Measurements from ENCODE around the gene KIF2C. TPM values are rescaled to one million over a fixed set of nuclear protein-coding genes. Genes with fewer than 3 reads are reported as not detected.

KIF2C gene
- polyA plus RNA-seq, 3 donors: 0.13 to 0.29 (median 0.24) TPM

- Mint-ChIP-seq H3K27ac (no peak overlapping the region), H3K36me3 (peaks cover 0 to 3% of the 10 kb centered on the region in 2 donors), H3K4me3 (no peak overlapping the region), H3K27me3 (ENCODE audit: low read depth in 3 of 3) (peaks cover 2 to 21% (median 20%) of the 10 kb centered on the region in 3 donors), H3K9me3 (no peaks in the 10 kb centered on the region), H3K4me1 (peaks cover 28% of the 10 kb centered on the region)
- no peak overlapping the region for H3K4me3 ChIP-seq (replicated peaks in 1 of 3; ENCODE audit: low read depth in 2 of 3, low read length in 3 of 3)
- no peak overlapping the region for H3K27ac ChIP-seq (ENCODE audit: low read depth in 1 of 2, low read length in 2 of 2)
- H3K27me3 ChIP-seq (ENCODE audit: control insufficient read depth in 2 of 2, insufficient read depth in 2 of 2, low read length in 2 of 2): peaks cover 0 to 4% of the 10 kb centered on the region in 2 donors
- H3K4me1 ChIP-seq (ENCODE audit: control insufficient read depth in 1 of 2, insufficient read depth in 2 of 2, low read length in 2 of 2): peaks cover 30% of the 10 kb centered on the region in 2 donors
- H4K20me1 ChIP-seq (ENCODE audit: insufficient read depth, low read length): no peaks in the 10 kb centered on the region
- TF ChIP-seq CTCF (IDR thresholded peaks at IDR 0.05): no peak
- intact Hi-C loops (cut with micrococcal nuclease): no loop called here
- H3K9ac ChIP-seq (ENCODE audit: insufficient read depth, low read length, poor library complexity, severe bottlenecking): no peak overlapping the region
- no peak overlapping the region for H2AFZ ChIP-seq (ENCODE audit: insufficient read depth, low read depth, low read length, poor library complexity, severe bottlenecking)
- H3K36me3 ChIP-seq (replicated peaks in 1 of 2; ENCODE audit: control insufficient read depth in 1 of 2, insufficient read depth in 2 of 2, low read length in 2 of 2): no peaks in the 10 kb centered on the region
- 90% methylated on average over 2 of the region's 4 CpGs for WGBS (ENCODE audit: insufficient coverage)
- DNase-seq: no peak
- no peak overlapping the region for H3K4me2 ChIP-seq (replicated peaks; ENCODE audit: extremely low read depth, low read length, poor library complexity, severe bottlenecking)
- H3K9me3 ChIP-seq (replicated peaks in 1 of 2; ENCODE audit: control insufficient read depth in 1 of 2, insufficient read depth in 1 of 2, low read length in 2 of 2): no peaks in the 10 kb centered on the region
- H3K79me2 ChIP-seq (ENCODE audit: insufficient read depth, low read length): no peaks in the 10 kb centered on the region
Measured at GRCh38 chr1:44695671-44696070, 44.0 kb upstream of the KIF2C start.

GRCh38 chr1:44696101-44696500 is 43.5 kb upstream of the KIF2C start:
- Mint-ChIP-seq H3K36me3 (peaks cover 0 to 3% of the 10 kb centered on the region in 2 donors), H3K9me3 (no peaks in the 10 kb centered on the region), H3K27ac (no peak overlapping the region), H3K4me3 (peak overlapping the region in 1 of 2 donors; percentile 21), H3K27me3 (ENCODE audit: low read depth in 3 of 3) (peaks cover 6 to 24% (median 21%) of the 10 kb centered on the region in 3 donors), H3K4me1 (peaks cover 28% of the 10 kb centered on the region)
- Histone ChIP-seq H2AFZ (ENCODE audit: insufficient read depth, low read depth, low read length, poor library complexity, severe bottlenecking) (no peak overlapping the region), H3K27me3 (ENCODE audit: control insufficient read depth in 2 of 2, insufficient read depth in 2 of 2, low read length in 2 of 2) (peaks cover 0 to 8% of the 10 kb centered on the region in 2 donors), H3K27ac (ENCODE audit: low read depth in 1 of 2, low read length in 2 of 2) (no peak overlapping the region), H3K9ac (ENCODE audit: insufficient read depth, low read length, poor library complexity, severe bottlenecking) (no peak overlapping the region), H3K9me3 (replicated peaks in 1 of 2; ENCODE audit: control insufficient read depth in 1 of 2, insufficient read depth in 1 of 2, low read length in 2 of 2) (no peaks in the 10 kb centered on the region), H4K20me1 (ENCODE audit: insufficient read depth, low read length) (no peaks in the 10 kb centered on the region), H3K4me3 (replicated peaks in 1 of 3; ENCODE audit: low read depth in 2 of 3, low read length in 3 of 3) (no peak overlapping the region), H3K79me2 (ENCODE audit: insufficient read depth, low read length) (no peaks in the 10 kb centered on the region), H3K4me1 (ENCODE audit: control insufficient read depth in 1 of 2, insufficient read depth in 2 of 2, low read length in 2 of 2) (peaks cover 30% of the 10 kb centered on the region in 2 donors), H3K4me2 (replicated peaks; ENCODE audit: extremely low read depth, low read length, poor library complexity, severe bottlenecking) (no peak overlapping the region), H3K36me3 (replicated peaks in 1 of 2; ENCODE audit: control insufficient read depth in 1 of 2, insufficient read depth in 2 of 2, low read length in 2 of 2) (no peaks in the 10 kb centered on the region)
- WGBS (ENCODE audit: insufficient coverage): 83% methylated on average over 1 of the region's 3 CpGs
- no peak for TF ChIP-seq CTCF (IDR thresholded peaks at IDR 0.05)
- intact Hi-C loops (cut with micrococcal nuclease): no loop called here
- DNase-seq: no peak

All from CD14-positive monocyte (primary cell).